Stimulated activated naive CD4-positive, alpha-beta T cell treated with Interleukin-2 at 50 U/mL for 16 hours (primary cell): ENCODE results near the gene ROBO1.
"Not testable (repeated sequence)": the region's sequence is repeated elsewhere in the genome, so short reads cannot be mapped to it uniquely, and the experiment has no call there.

Experiments used
- DNase-seq: peaks from one replicate; lab custom pipeline; 2025; lab: John Stamatoyannopoulos, UW

Gene ROBO1

GRCh38 chr3:78798266-78798832 is 969.4 kb downstream of the ROBO1 start:
- no peak for DNase-seq

- DNase-seq: no peak
These were observed 973.4 kb downstream of the ROBO1 start for GRCh38 chr3:78794431-78794830.

- no peak for DNase-seq
These were observed 975.1 kb downstream of the ROBO1 start for GRCh38 chr3:78792733-78793132.

- no peak for DNase-seq
These were observed 975.6 kb downstream of the ROBO1 start for GRCh38 chr3:78792212-78792611.

GRCh38 chr3:78791753-78792152 is 976.0 kb downstream of the ROBO1 start:
- DNase-seq: no peak

- DNase-seq: no peak
These were observed 979.0 kb downstream of the ROBO1 start for GRCh38 chr3:78788839-78789238.

- no peak for DNase-seq
These were observed 982.8 kb downstream of the ROBO1 start for GRCh38 chr3:78785004-78785403.

- DNase-seq: no peak
These were observed 986.4 kb downstream of the ROBO1 start for GRCh38 chr3:78781351-78781750.

- no peak for DNase-seq
These were observed 1001.9 kb downstream of the ROBO1 start for GRCh38 chr3:78765671-78766485.

- no peak for DNase-seq
These were observed 1003.2 kb downstream of the ROBO1 start for GRCh38 chr3:78764634-78765033.

- DNase-seq: no peak
These were observed 1005.7 kb downstream of the ROBO1 start for GRCh38 chr3:78762121-78762520.

- no peak for DNase-seq
These were observed 1006.7 kb downstream of the ROBO1 start for GRCh38 chr3:78761126-78761525.

- no peak for DNase-seq
These were observed 1010.1 kb downstream of the ROBO1 start for GRCh38 chr3:78757731-78758130.

- no peak for DNase-seq
These were observed 1013.6 kb downstream of the ROBO1 start for GRCh38 chr3:78754066-78754743.

GRCh38 chr3:78751266-78751665 is 1016.5 kb downstream of the ROBO1 start:
- no peak for DNase-seq

GRCh38 chr3:78750291-78750690 is 1017.5 kb downstream of the ROBO1 start:
- DNase-seq: not testable (repeated sequence)

- DNase-seq: no peak
These were observed 1018.7 kb downstream of the ROBO1 start for GRCh38 chr3:78749056-78749455.

GRCh38 chr3:78745847-78746246 is 1022.0 kb downstream of the ROBO1 start:
- DNase-seq: no peak

GRCh38 chr3:78742491-78742890 is 1025.3 kb downstream of the ROBO1 start:
- no peak for DNase-seq

- DNase-seq: no peak
These were observed 1025.8 kb downstream of the ROBO1 start for GRCh38 chr3:78742041-78742440.

- DNase-seq: no peak
These were observed 1026.6 kb downstream of the ROBO1 start for GRCh38 chr3:78741066-78741645.

- DNase-seq: no peak
These were observed 1029.0 kb downstream of the ROBO1 start for GRCh38 chr3:78738833-78739232.

GRCh38 chr3:78737988-78738387 is 1029.8 kb downstream of the ROBO1 start:
- no peak for DNase-seq
